ENCODE results near the gene ATF7. TPM values are rescaled to one million over a fixed set of nuclear protein-coding genes. Genes with fewer than 3 reads are reported as not detected.
"Not testable (repeated sequence)": the region's sequence is repeated elsewhere in the genome, so short reads cannot be mapped to it uniquely, and the experiment has no call there.

Gene ATF7
- total RNA-seq, 4 donors from 2014 or later = 25.6 to 38.0 (median 29.8) TPM

- no peaks in the 10 kb centered on the region for H3K9me3 ChIP-seq
These were observed 30.9 kb upstream of the ATF7 start for GRCh38 chr12:53657041-53657440.

GRCh38 chr12:53653595-53653994 is 27.4 kb upstream of the ATF7 start:
- no peak overlapping the region for H3K4me3 ChIP-seq
- H3K9me3 ChIP-seq = no peaks in the 10 kb centered on the region
- DNase-seq = no peak
- H3K4me1 ChIP-seq = peaks cover 0 to 6% (median 0%) of the 10 kb centered on the region in 4 donors
- no peak for TF ChIP-seq POLR2A (IDR thresholded peaks at IDR 0.05)
- TF ChIP-seq, protein P1, sequence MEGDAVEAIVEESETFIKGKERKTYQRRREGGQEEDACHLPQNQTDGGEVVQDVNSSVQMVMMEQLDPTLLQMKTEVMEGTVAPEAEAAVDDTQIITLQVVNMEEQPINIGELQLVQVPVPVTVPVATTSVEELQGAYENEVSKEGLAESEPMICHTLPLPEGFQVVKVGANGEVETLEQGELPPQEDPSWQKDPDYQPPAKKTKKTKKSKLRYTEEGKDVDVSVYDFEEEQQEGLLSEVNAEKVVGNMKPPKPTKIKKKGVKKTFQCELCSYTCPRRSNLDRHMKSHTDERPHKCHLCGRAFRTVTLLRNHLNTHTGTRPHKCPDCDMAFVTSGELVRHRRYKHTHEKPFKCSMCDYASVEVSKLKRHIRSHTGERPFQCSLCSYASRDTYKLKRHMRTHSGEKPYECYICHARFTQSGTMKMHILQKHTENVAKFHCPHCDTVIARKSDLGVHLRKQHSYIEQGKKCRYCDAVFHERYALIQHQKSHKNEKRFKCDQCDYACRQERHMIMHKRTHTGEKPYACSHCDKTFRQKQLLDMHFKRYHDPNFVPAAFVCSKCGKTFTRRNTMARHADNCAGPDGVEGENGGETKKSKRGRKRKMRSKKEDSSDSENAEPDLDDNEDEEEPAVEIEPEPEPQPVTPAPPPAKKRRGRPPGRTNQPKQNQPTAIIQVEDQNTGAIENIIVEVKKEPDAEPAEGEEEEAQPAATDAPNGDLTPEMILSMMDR (IDR thresholded peaks at IDR 0.05) = no peak
- H3K27ac ChIP-seq = no peak overlapping the region
- no peaks in the 10 kb centered on the region for H3K27me3 ChIP-seq
- H3K36me3 ChIP-seq = no peaks in the 10 kb centered on the region

More at GRCh38 chr12:53657041-53657440, 30.9 kb upstream of the ATF7 start:
- Histone ChIP-seq H3K4me1 (peaks cover 0 to 25% (median 0%) of the 10 kb centered on the region in 4 donors), H3K36me3 (no peaks in the 10 kb centered on the region), H3K27ac (no peak overlapping the region), H3K4me3 (no peak overlapping the region), H3K27me3 (no peaks in the 10 kb centered on the region)
- DNase-seq = no peak
- TF ChIP-seq POLR2A (IDR thresholded peaks at IDR 0.05) = no peak
- TF ChIP-seq, protein P1 (IDR thresholded peaks at IDR 0.05) = no peak

- no peak overlapping the region for H3K27ac ChIP-seq
- no peaks in the 10 kb centered on the region for H3K9me3 ChIP-seq
- no peak overlapping the region for H3K4me3 ChIP-seq
- H3K4me1 ChIP-seq = no peaks in the 10 kb centered on the region
- no peaks in the 10 kb centered on the region for H3K36me3 ChIP-seq
- TF ChIP-seq, protein P1 (IDR thresholded peaks at IDR 0.05) = no peak
- no peak for TF ChIP-seq POLR2A (IDR thresholded peaks at IDR 0.05)
- no peaks in the 10 kb centered on the region for H3K27me3 ChIP-seq
- DNase-seq = no peak
These were observed 26.2 kb upstream of the ATF7 start for GRCh38 chr12:53652366-53652765.

- H3K4me1 ChIP-seq = no peaks in the 10 kb centered on the region
- TF ChIP-seq, protein P1 (IDR thresholded peaks at IDR 0.05) = no peak
- no peak for TF ChIP-seq POLR2A (IDR thresholded peaks at IDR 0.05)
- no peak for DNase-seq
These were observed 25.6 kb upstream of the ATF7 start for GRCh38 chr12:53651737-53652136.

GRCh38 chr12:53646300-53646699 is 20.1 kb upstream of the ATF7 start:
- DNase-seq, H3K4me1 ChIP-seq, H3K4me3 ChIP-seq, H3K27me3 ChIP-seq, H3K9me3 ChIP-seq, H3K27ac ChIP-seq, H3K36me3 ChIP-seq: not testable (repeated sequence)

More at GRCh38 chr12:53651737-53652136, 25.6 kb upstream of the ATF7 start:
- H3K9me3 ChIP-seq = no peaks in the 10 kb centered on the region
- H3K4me3 ChIP-seq = no peak overlapping the region
- no peaks in the 10 kb centered on the region for H3K36me3 ChIP-seq
- H3K27me3 ChIP-seq = no peaks in the 10 kb centered on the region
- H3K27ac ChIP-seq = no peak overlapping the region

DNA sequence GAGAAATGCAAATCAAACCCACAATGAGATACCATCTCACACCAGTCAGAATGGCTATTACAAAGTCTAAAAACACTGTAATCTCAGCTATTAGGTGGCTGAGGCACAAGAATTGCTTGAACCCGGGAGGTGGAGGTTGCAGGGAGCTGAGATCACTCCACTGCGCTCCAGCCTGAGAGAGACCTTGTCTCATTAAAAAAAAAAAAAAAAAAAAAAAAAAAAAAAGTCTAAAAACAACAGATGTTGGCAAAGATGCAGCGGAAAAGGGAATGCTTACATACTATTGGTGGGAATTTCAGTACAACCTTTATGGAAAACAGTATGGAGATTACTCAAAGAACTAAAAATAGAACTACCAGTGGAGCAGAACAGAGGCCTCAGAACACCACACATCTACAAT is 19.0 kb upstream of the ATF7 start:
- H3K4me1 ChIP-seq = no peaks in the 10 kb centered on the region
- H3K9me3 ChIP-seq = no peaks in the 10 kb centered on the region

More for the DNA sequence above, 19.0 kb upstream of the ATF7 start:
- no peak overlapping the region for H3K4me3 ChIP-seq
- no peak for DNase-seq
- H3K36me3 ChIP-seq = no peaks in the 10 kb centered on the region
- no peak for TF ChIP-seq POLR2A (IDR thresholded peaks at IDR 0.05)
- TF ChIP-seq, protein P1 (IDR thresholded peaks at IDR 0.05) = no peak
- no peaks in the 10 kb centered on the region for H3K27me3 ChIP-seq
- no peak overlapping the region for H3K27ac ChIP-seq
